HG03457 (cell line): ENCODE measurements around the gene SNCA.

Experiments
- ATAC-seq: cut with Tn5 transposase; IDR thresholded peaks from one replicate; pipeline ENCODE4 v1.9.1; 2021; ENCODE audit warnings: moderate number of reproducible peaks; ENCODE audit not compliant: unreplicated experiment

The SNCA gene

GRCh38 chr4:89836897-89837384 lies at the start of gene SNCA:
Gene SNCA, minus strand, starts transcription at chr4:89837161. Its CDS starts 1,494 bp downstream, at chr4:89835667.
- no peak for ATAC-seq

- ATAC-seq: no peak
Observed at GRCh38 chr4:89879215-89879614, 42.3 kb upstream of the SNCA start.

GRCh38 chr4:89878611-89879010 lies 41.6 kb upstream of the SNCA start:
- no peak for ATAC-seq

- no peak for ATAC-seq
Observed at GRCh38 chr4:89876548-89876947, 39.6 kb upstream of the SNCA start.

GRCh38 chr4:89871211-89871610 lies 34.2 kb upstream of the SNCA start:
- no peak for ATAC-seq

GRCh38 chr4:89868999-89869589 lies 32.1 kb upstream of the SNCA start:
- ATAC-seq: no peak

GRCh38 chr4:89868276-89868675 lies 31.3 kb upstream of the SNCA start:
- no peak for ATAC-seq

GRCh38 chr4:89863533-89863932 lies 26.6 kb upstream of the SNCA start:
- ATAC-seq: no peak

GRCh38 chr4:89860971-89861370 lies 24.0 kb upstream of the SNCA start:
- no peak for ATAC-seq

GRCh38 chr4:89855236-89855635 lies 18.3 kb upstream of the SNCA start:
- ATAC-seq: no peak

GRCh38 chr4:89847571-89848325 lies 10.8 kb upstream of the SNCA start:
- no peak for ATAC-seq

- no peak for ATAC-seq
Observed at GRCh38 chr4:89839558-89839957, 2.6 kb upstream of the SNCA start.

GRCh38 chr4:89837993-89838390 lies 1.0 kb upstream of the SNCA start:
- ATAC-seq: no peak

GRCh38 chr4:89837385-89837992 lies 528 bp upstream of the SNCA start:
- ATAC-seq: no peak

GRCh38 chr4:89836031-89836745 lies 773 bp downstream of the SNCA start:
- no peak for ATAC-seq

- ATAC-seq: no peak
Observed at GRCh38 chr4:89835413-89835812, 1.5 kb downstream of the SNCA start.

GRCh38 chr4:89834486-89835209 lies 2.3 kb downstream of the SNCA start:
- ATAC-seq: no peak

- peak; percentile 87 for ATAC-seq
Observed at GRCh38 chr4:89829470-89830138, 7.4 kb downstream of the SNCA start.

- ATAC-seq: no peak
Observed at GRCh38 chr4:89823416-89823815, 13.5 kb downstream of the SNCA start.

- ATAC-seq: no peak
Observed at GRCh38 chr4:89821612-89822011, 15.3 kb downstream of the SNCA start.
